ENCODE results near the gene SLC6A6.

- TF ChIP-seq CTCF (IDR thresholded peaks at IDR 0.05) (no peak), POLR2A (IDR thresholded peaks at IDR 0.05) (no peak)
Measured at GRCh38 chr3:14522129-14522691, 119.8 kb downstream of the SLC6A6 start.
